NB4 (cell line): ENCODE results near the gene GSTP1.

Source experiments
- POLR2A ChIP-seq: IDR thresholded peaks from 2 replicates; pipeline ENCODE4 v1.6.1; 2011; ENCODE audit warnings: mild to moderate bottlenecking; ENCODE audit not compliant: insufficient read length; ENCODE audit errors: extremely low read depth
- TF ChIP-seq, protein P1 (sequence below): IDR thresholded peaks from one replicate; pipeline ENCODE4 v1.5.1; 2012; ENCODE audit warnings: low read depth, low read length

DNA sequence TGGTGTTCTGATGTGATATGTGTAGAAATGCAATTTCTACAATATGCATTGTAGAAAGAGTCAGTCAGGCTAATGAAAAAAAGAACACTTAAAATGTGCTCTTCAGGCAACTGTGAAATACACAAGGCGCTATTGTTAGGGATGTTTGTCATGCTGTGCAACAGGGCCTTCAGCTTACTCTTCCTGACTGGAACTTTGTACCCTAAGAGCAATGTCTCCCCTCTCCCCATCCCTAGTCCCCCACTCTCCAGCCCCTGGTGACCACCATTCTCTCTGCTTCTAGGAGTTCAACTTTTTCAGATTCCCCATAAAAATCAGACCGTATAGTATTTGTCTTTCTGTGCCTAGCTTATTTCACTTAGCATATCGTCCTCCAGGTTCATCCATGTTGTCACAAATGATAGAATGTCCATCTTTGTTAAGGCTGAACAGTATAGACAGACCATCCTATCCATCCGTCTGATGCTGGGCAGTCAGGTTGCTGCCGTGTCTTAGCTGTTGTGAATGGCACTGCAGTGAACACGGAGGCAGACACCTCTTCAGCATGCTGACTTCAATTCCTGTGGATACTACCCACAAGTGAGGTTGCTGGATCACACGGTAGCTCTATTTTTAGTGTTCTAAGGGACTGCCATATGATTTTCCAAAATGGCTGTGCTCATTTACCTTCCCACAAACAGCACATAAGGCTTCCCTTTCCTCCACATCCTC is 33.8 kb downstream of the GSTP1 start:
- TF ChIP-seq, protein P1, sequence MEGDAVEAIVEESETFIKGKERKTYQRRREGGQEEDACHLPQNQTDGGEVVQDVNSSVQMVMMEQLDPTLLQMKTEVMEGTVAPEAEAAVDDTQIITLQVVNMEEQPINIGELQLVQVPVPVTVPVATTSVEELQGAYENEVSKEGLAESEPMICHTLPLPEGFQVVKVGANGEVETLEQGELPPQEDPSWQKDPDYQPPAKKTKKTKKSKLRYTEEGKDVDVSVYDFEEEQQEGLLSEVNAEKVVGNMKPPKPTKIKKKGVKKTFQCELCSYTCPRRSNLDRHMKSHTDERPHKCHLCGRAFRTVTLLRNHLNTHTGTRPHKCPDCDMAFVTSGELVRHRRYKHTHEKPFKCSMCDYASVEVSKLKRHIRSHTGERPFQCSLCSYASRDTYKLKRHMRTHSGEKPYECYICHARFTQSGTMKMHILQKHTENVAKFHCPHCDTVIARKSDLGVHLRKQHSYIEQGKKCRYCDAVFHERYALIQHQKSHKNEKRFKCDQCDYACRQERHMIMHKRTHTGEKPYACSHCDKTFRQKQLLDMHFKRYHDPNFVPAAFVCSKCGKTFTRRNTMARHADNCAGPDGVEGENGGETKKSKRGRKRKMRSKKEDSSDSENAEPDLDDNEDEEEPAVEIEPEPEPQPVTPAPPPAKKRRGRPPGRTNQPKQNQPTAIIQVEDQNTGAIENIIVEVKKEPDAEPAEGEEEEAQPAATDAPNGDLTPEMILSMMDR: no peak
- no peak for TF ChIP-seq POLR2A
